Left ventricle myocardium inferior (tissue), 1 donor: ENCODE data around the gene HES4. TPM values are rescaled to one million over a fixed set of nuclear protein-coding genes. Genes with fewer than 3 reads are reported as not detected.
"Not testable (repeated sequence)": the region's sequence is repeated elsewhere in the genome, so short reads cannot be mapped to it uniquely, and the experiment has no call there.

Source experiments
- DNase-seq: peaks from one replicate; pipeline ENCODE4 v3.0.0-alpha.2; 2020
- H3K27ac ChIP-seq: fragments of 200-600 bp; replicated peaks from 2 replicates; pipeline ENCODE4 v1.8.0; 2021
- H3K27me3 ChIP-seq: fragments of 200-600 bp; 2 replicates; pipeline ENCODE4 v1.8.0; 2021; ENCODE audit warnings: low read depth
- H3K36me3 ChIP-seq: fragments of 200-600 bp; 2 replicates; pipeline ENCODE4 v1.8.0; 2021
- H3K4me1 ChIP-seq: fragments of 200-600 bp; 2 replicates; pipeline ENCODE4 v1.8.0; 2021
- H3K4me3 ChIP-seq: fragments of 200-600 bp; 2 replicates; pipeline ENCODE4 v1.8.0; 2021; ENCODE audit warnings: mild to moderate bottlenecking, moderate library complexity
- H3K9me3 ChIP-seq: fragments of 200-600 bp; replicated peaks from 2 replicates; pipeline ENCODE4 v1.8.0; 2021
- CTCF ChIP-seq: fragments of 200-600 bp; IDR thresholded peaks from 2 replicates; pipeline ENCODE4 v1.8.0; 2021; ENCODE audit warnings: antibody characterized with exemption, mild to moderate bottlenecking, borderline replicate concordance
- intact Hi-C: fragments of 100-400 bp; cut with micrococcal nuclease; formaldehyde crosslinking; loops from one replicate; pipeline ENCODE4 v1.11.0; 2022
- total RNA-seq: library from RNA; stranded (reverse); fragmentation: NEBNext Ultra II Directional; extraction: Animal tissue kit (Norgen Biotek cat#: 25700); gene quantifications from one replicate; pipeline ENCODE4 v1.2.1, GENCODE V29; 2021
- donor health status: DM: no; HTN: yes; CAD: no; lungs with severe emphysema.

HES4 gene
- total RNA-seq, 1 donor from 2014 or later: 34.0 TPM

GRCh38 chr1:980602-981395 is 19.1 kb downstream of the HES4 start:
- intact Hi-C loops: loop anchor here (10.0 kb wide), 1 partner anchor 84 kb away; no protein-coding TSS in a partner anchor
- Histone ChIP-seq H3K36me3 (peaks cover 17% of the 10 kb centered on the region), H3K27ac (peak overlapping the region; percentile 97), H3K4me3 (peak overlapping the region; percentile 74), H3K4me1 (peaks cover 56% of the 10 kb centered on the region), H3K9me3 (no peaks in the 10 kb centered on the region), H3K27me3 (peaks cover 32% of the 10 kb centered on the region)
- peak; percentile 87 for DNase-seq
- TF ChIP-seq CTCF: no peak

GRCh38 chr1:980137-980571 is 19.7 kb downstream of the HES4 start:
- Histone ChIP-seq H3K36me3 (peaks cover 17% of the 10 kb centered on the region), H3K9me3 (no peaks in the 10 kb centered on the region), H3K4me1 (peaks cover 56% of the 10 kb centered on the region), H3K4me3 (peak overlapping the region; percentile 74), H3K27ac (peak overlapping the region; percentile 97), H3K27me3 (peaks cover 39% of the 10 kb centered on the region)
- TF ChIP-seq CTCF: no peak
- no peak for DNase-seq
- intact Hi-C loops: loop anchor here (10.0 kb wide), 1 partner anchor 85 kb away; no protein-coding TSS in a partner anchor

GRCh38 chr1:979744-980072 is 20.2 kb downstream of the HES4 start:
- H3K4me3 ChIP-seq: peak overlapping the region; percentile 74
- no peaks in the 10 kb centered on the region for H3K9me3 ChIP-seq
- H3K36me3 ChIP-seq: peaks cover 17% of the 10 kb centered on the region
- H3K27ac ChIP-seq: peak overlapping the region; percentile 97
- no peak for TF ChIP-seq CTCF
- H3K4me1 ChIP-seq: peaks cover 56% of the 10 kb centered on the region
- intact Hi-C loops: loop anchor here (10.0 kb wide), 1 partner anchor 85 kb away; no protein-coding TSS in a partner anchor
- no peak for DNase-seq
- peaks cover 43% of the 10 kb centered on the region for H3K27me3 ChIP-seq

DNA sequence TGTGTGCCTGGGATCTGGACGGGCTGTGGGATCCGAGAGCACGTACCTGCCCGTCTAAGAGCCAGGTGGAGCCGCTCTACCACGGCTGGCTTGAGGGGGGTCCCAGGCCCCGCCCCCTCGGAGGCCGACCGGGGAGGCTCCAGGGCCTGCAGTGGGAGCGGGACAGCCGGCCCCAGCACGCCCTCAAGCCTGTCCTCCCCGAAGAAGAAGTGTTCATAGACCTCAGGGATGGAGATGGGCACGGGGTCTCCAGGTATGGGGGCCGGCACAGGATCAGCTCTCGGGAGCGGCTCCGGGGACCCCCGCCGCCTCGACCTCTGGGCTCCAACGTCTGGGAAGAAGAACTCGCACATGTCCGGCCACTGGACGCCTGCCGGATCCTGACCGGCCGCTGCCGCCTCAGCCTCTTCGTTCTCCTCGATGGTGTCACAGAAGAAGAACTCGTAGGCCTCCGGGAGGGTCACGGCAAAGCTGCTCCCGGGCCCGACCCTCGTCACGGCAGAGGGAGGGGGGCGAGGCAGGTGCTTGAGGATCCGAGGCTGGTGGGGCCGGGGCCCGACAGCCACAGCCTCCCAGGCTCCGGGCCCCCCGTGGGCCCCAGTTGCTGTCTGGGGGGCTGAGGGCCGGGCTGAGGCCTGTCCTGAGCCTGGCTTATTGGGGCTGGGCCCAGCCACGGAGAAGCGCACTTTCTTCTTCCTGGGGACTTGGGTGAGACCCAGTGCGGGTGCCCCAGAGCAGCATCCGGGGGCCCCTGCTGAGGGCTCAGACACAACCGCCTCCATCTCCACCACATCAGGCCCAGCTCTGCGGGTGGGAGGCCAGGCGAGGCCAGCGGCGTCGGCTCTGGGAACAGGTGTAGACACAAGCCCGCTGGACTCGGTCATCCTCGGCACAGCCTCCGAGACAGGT is 20.8 kb downstream of the HES4 start:
- H3K4me1 ChIP-seq: peaks cover 52% of the 10 kb centered on the region
- no peaks in the 10 kb centered on the region for H3K9me3 ChIP-seq
- TF ChIP-seq CTCF: no peak
- peak overlapping the region; percentile 74 for H3K4me3 ChIP-seq
- H3K27me3 ChIP-seq: peaks cover 49% of the 10 kb centered on the region
- DNase-seq: no peak
- peaks cover 17% of the 10 kb centered on the region for H3K36me3 ChIP-seq
- intact Hi-C loops: no loop called here
- peak overlapping the region; percentile 97 for H3K27ac ChIP-seq

- peaks cover 17% of the 10 kb centered on the region for H3K36me3 ChIP-seq
- H3K9me3 ChIP-seq: no peaks in the 10 kb centered on the region
- intact Hi-C loops: no loop called here
- peak overlapping the region; percentile 97 for H3K27ac ChIP-seq
- peaks cover 52% of the 10 kb centered on the region for H3K27me3 ChIP-seq
- H3K4me1 ChIP-seq: peaks cover 43% of the 10 kb centered on the region
- H3K4me3 ChIP-seq: peak overlapping the region; percentile 74
- no peak for DNase-seq
- no peak for TF ChIP-seq CTCF
Measured at GRCh38 chr1:978069-978834, 21.6 kb downstream of the HES4 start.

DNA sequence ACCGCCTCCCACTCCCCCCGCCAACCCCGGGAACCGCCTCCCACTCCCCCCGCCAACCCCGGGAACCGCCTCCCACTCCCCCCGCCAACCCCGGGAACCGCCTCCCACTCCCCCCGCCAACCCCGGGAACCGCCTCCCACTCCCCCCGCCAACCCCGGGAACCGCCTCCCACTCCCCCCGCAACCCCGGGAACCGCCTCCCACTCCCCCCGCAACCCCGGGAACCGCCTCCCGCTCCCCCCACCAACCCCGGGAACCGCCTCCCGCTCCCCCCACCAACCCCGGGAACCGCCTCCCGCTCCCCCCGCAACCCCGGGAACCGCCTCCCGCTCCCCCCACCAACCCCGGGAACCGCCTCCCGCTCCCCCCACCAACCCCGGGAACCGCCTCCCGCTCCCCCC is 23.1 kb downstream of the HES4 start:
- DNase-seq: peak; percentile 74
- H3K4me3 ChIP-seq, H3K9me3 ChIP-seq, H3K27ac ChIP-seq, intact Hi-C loops: not testable (repeated sequence)
- Histone ChIP-seq H3K36me3 (peaks cover 17% of the 10 kb centered on the region), H3K27me3 (peaks cover 53% of the 10 kb centered on the region), H3K4me1 (peaks cover 34% of the 10 kb centered on the region)
